ENCODE data around the gene NEAT1.

- TF ChIP-seq GATA2 (IDR thresholded peaks at IDR 0.05; ENCODE audit: low read depth, low read length), result no peak
- TF ChIP-seq GATA3 (IDR thresholded peaks at IDR 0.05; ENCODE audit: low read depth, low read length), result no peak
These were observed 17.8 kb upstream of the NEAT1 start for GRCh38 chr11:65404638-65405339.
